Endothelial cell of hepatic sinusoid (primary cell): ENCODE results near the gene GPC5.
"Not testable (repeated sequence)": the region's sequence is repeated elsewhere in the genome, so short reads cannot be mapped to it uniquely, and the experiment has no call there.

Source experiments
- in situ Hi-C: cut with HindIII; loops from 2 replicates; pipeline ENCODE4 v1.10.0; 2017; ENCODE audit warnings: low sequenced_read_pairs

Gene GPC5

GRCh38 chr13:91817250-91817649, 418.8 kb downstream of the GPC5 start:
- in situ Hi-C loops = no loop called here

- in situ Hi-C loops = no loop called here
Measured at GRCh38 chr13:91824416-91824815, 426.0 kb downstream of the GPC5 start.

GRCh38 chr13:91825516-91825915, 427.1 kb downstream of the GPC5 start:
- in situ Hi-C loops = no loop called here

GRCh38 chr13:91836553-91836952, 438.1 kb downstream of the GPC5 start:
- in situ Hi-C loops = no loop called here

GRCh38 chr13:91845612-91846011, 447.2 kb downstream of the GPC5 start:
- in situ Hi-C loops = no loop called here

- in situ Hi-C loops = no loop called here
Measured at GRCh38 chr13:91863699-91864098, 465.3 kb downstream of the GPC5 start.

- in situ Hi-C loops = no loop called here
Measured at GRCh38 chr13:91868351-91868750, 469.9 kb downstream of the GPC5 start.

- in situ Hi-C loops = no loop called here
Measured at GRCh38 chr13:91878491-91878890, 480.1 kb downstream of the GPC5 start.

- in situ Hi-C loops = no loop called here
Measured at GRCh38 chr13:91879360-91879759, 480.9 kb downstream of the GPC5 start.

GRCh38 chr13:91882918-91883317, 484.5 kb downstream of the GPC5 start:
- in situ Hi-C loops = no loop called here

GRCh38 chr13:91889641-91890040, 491.2 kb downstream of the GPC5 start:
- in situ Hi-C loops = no loop called here

- in situ Hi-C loops = no loop called here
Measured at GRCh38 chr13:91891141-91891540, 492.7 kb downstream of the GPC5 start.

- in situ Hi-C loops = no loop called here
Measured at GRCh38 chr13:91893040-91893439, 494.6 kb downstream of the GPC5 start.

- in situ Hi-C loops = no loop called here
Measured at GRCh38 chr13:91894316-91894715, 495.9 kb downstream of the GPC5 start.

GRCh38 chr13:91896547-91896946, 498.1 kb downstream of the GPC5 start:
- in situ Hi-C loops = no loop called here

GRCh38 chr13:91898986-91899385, 500.6 kb downstream of the GPC5 start:
- in situ Hi-C loops = not testable (repeated sequence)

- in situ Hi-C loops = no loop called here
Measured at GRCh38 chr13:91902291-91902690, 503.9 kb downstream of the GPC5 start.

- in situ Hi-C loops = no loop called here
Measured at GRCh38 chr13:91904005-91904404, 505.6 kb downstream of the GPC5 start.

- in situ Hi-C loops = no loop called here
Measured at GRCh38 chr13:91904597-91904996, 506.2 kb downstream of the GPC5 start.

GRCh38 chr13:91907398-91907797, 509.0 kb downstream of the GPC5 start:
- in situ Hi-C loops = no loop called here

- in situ Hi-C loops = no loop called here
Measured at GRCh38 chr13:91909617-91910016, 511.2 kb downstream of the GPC5 start.

GRCh38 chr13:91922969-91923592, 524.7 kb downstream of the GPC5 start:
- in situ Hi-C loops = no loop called here

GRCh38 chr13:91930687-91931086, 532.3 kb downstream of the GPC5 start:
- in situ Hi-C loops = no loop called here
